WI38 (cell line): ENCODE data around the gene MAN1A2.

ENCODE experiments used
- H3K4me3 ChIP-seq: 2 replicates; pipeline ENCODE4 v1.5.1; 2011; ENCODE audit warnings: low read depth, mild to moderate bottlenecking, control low read depth, low read length
- CTCF ChIP-seq: IDR thresholded peaks from 2 replicates; pipeline ENCODE4 v1.5.1; 2012; ENCODE audit warnings: low read depth, mild to moderate bottlenecking, control low read depth, low read length

Gene MAN1A2

GRCh38 chr1:117531222-117531621, 164.0 kb downstream of the MAN1A2 start:
- no peak overlapping the region for H3K4me3 ChIP-seq
- no peak for TF ChIP-seq CTCF

- TF ChIP-seq CTCF, result peak; percentile 30; the same call in 1 of the 2 replicates
- H3K4me3 ChIP-seq, result no peak overlapping the region
Observed at GRCh38 chr1:117534995-117535467, 167.8 kb downstream of the MAN1A2 start.

- no peak overlapping the region for H3K4me3 ChIP-seq
- TF ChIP-seq CTCF, result no peak
Observed at GRCh38 chr1:117535821-117536220, 168.6 kb downstream of the MAN1A2 start.

- no peak for TF ChIP-seq CTCF
- H3K4me3 ChIP-seq, result no peak overlapping the region
Observed at GRCh38 chr1:117537291-117537920, 170.2 kb downstream of the MAN1A2 start.

GRCh38 chr1:117540532-117540931, 173.3 kb downstream of the MAN1A2 start:
- TF ChIP-seq CTCF, result no peak
- no peak overlapping the region for H3K4me3 ChIP-seq

- TF ChIP-seq CTCF, result no peak
- H3K4me3 ChIP-seq, result no peak overlapping the region
Observed at GRCh38 chr1:117541003-117541402, 173.8 kb downstream of the MAN1A2 start.

- no peak for TF ChIP-seq CTCF
- H3K4me3 ChIP-seq, result no peak overlapping the region
Observed at GRCh38 chr1:117541585-117541984, 174.3 kb downstream of the MAN1A2 start.
